OCI-LY1 (cell line): ENCODE data around the gene SLC7A4.
"Not testable (repeated sequence)": the region's sequence is repeated elsewhere in the genome, so short reads cannot be mapped to it uniquely, and the experiment has no call there.

Experiments
- CTCF ChIP-seq: fragments of 200-600 bp; sonication (generic), shearing (Covaris generic); IDR thresholded peaks from 2 replicates; pipeline ENCODE4 v1.5.1; 2017; ENCODE audit warnings: mild to moderate bottlenecking, antibody characterized with exemption, low read length, moderate library complexity, mixed read lengths
- EZH2 ChIP-seq: fragments of 200-600 bp; sonication (generic), shearing (Covaris generic); IDR thresholded peaks from 2 replicates; pipeline ENCODE4 v1.8.0; 2017; ENCODE audit warnings: borderline replicate concordance, mixed run types, mild to moderate bottlenecking, antibody characterized with exemption, low read length, moderate library complexity, mixed read lengths

GRCh38 chr22:21048965-21049364 is 16.6 kb upstream of the SLC7A4 start:
- not testable (repeated sequence) for TF ChIP-seq CTCF, EZH2
